Activated naive CD4-positive, alpha-beta T cell treated with anti-CD3 and anti-CD28 coated beads for 36 hours (primary cell): Measurements from ENCODE around the gene NUDT1. TPM values are rescaled to one million over a fixed set of nuclear protein-coding genes. Genes with fewer than 3 reads are reported as not detected.

Experiments used
- CTCF ChIA-PET: fragments of 350-600 bp; sonication (Branson Sonifier 250); formaldehyde crosslinking; loops from one replicate; lab custom pipeline; 2021; ENCODE audit warnings: antibody characterized with exemption; lab: Charles Lee
- DNase-seq: peaks from one replicate; pipeline ENCODE4 v3.0.0-alpha.2; 2020
- H3K27ac Mint-ChIP-seq: one replicate; pipeline ENCODE4 v1.8.0; 2021; ENCODE audit warnings: mild to moderate bottlenecking, mixed read lengths
- H3K27me3 Mint-ChIP-seq: one replicate; pipeline ENCODE4 v1.8.0; 2021; ENCODE audit warnings: low read depth, mixed read lengths
- H3K36me3 Mint-ChIP-seq: one replicate; pipeline ENCODE4 v1.8.0; 2021; ENCODE audit warnings: low read depth, mixed read lengths
- H3K4me1 Mint-ChIP-seq: one replicate; pipeline ENCODE4 v1.8.0; 2021; ENCODE audit warnings: low read depth, mixed read lengths
- H3K4me3 Mint-ChIP-seq: one replicate; pipeline ENCODE4 v1.8.0; 2021; ENCODE audit warnings: mild to moderate bottlenecking, moderate library complexity, mixed read lengths
- H3K9me3 Mint-ChIP-seq: one replicate; pipeline ENCODE4 v1.8.0; 2021; ENCODE audit warnings: mixed read lengths
- intact Hi-C: fragments of 100-400 bp; cut with micrococcal nuclease; formaldehyde crosslinking; loops from one replicate; pipeline ENCODE4 v1.15.1; 2023
- total RNA-seq, 2 experiments: library from RNA; stranded (reverse); gene quantifications; one replicate each; pipeline ENCODE4 v1.2.3, GENCODE V29; 2021

Gene NUDT1
- total RNA-seq, 2 experiments from 2014 or later: 115 to 118 TPM

GRCh38 chr7:2219606-2220005, 22.4 kb upstream of the NUDT1 start:
- CTCF ChIA-PET: no interaction called here
- Mint-ChIP-seq H3K9me3 (no peaks in the 10 kb centered on the region), H3K4me1 (no peaks in the 10 kb centered on the region), H3K36me3 (peaks cover 25% of the 10 kb centered on the region), H3K27ac (no peak overlapping the region), H3K27me3 (no peaks in the 10 kb centered on the region), H3K4me3 (no peak overlapping the region)
- intact Hi-C loops: no loop called here
- no peak for DNase-seq

DNA sequence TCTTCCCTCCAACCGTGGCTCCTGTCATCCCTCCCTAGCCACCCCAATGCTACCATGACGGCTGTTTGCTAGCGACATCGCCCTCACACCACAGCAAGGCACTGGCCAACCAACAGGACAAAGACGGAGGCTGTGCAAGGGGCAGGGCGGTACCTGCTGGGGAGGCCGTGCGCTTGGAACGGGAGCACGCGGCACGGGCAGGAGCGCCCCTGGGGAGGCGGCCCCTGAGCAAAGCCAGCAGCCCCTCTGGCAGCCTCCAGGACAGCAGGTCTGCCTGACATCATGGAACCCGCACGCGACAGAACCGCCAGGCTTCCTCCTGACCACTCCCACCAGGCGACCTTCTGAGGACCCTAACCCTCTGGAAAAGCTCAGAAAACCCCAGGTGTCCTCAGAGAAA, 22.0 kb upstream of the NUDT1 start:
- peaks cover 25% of the 10 kb centered on the region for H3K36me3 Mint-ChIP-seq
- no peaks in the 10 kb centered on the region for H3K4me1 Mint-ChIP-seq
- intact Hi-C loops: no loop called here
- no peaks in the 10 kb centered on the region for H3K9me3 Mint-ChIP-seq
- CTCF ChIA-PET: no interaction called here
- no peak overlapping the region for H3K4me3 Mint-ChIP-seq
- no peak overlapping the region for H3K27ac Mint-ChIP-seq
- no peaks in the 10 kb centered on the region for H3K27me3 Mint-ChIP-seq
- DNase-seq: no peak

GRCh38 chr7:2220506-2220905, 21.5 kb upstream of the NUDT1 start:
- Mint-ChIP-seq H3K4me3 (no peak overlapping the region), H3K9me3 (no peaks in the 10 kb centered on the region), H3K27me3 (no peaks in the 10 kb centered on the region), H3K4me1 (no peaks in the 10 kb centered on the region), H3K36me3 (peaks cover 23% of the 10 kb centered on the region), H3K27ac (no peak overlapping the region)
- CTCF ChIA-PET: no interaction called here
- no peak for DNase-seq
- intact Hi-C loops: no loop called here

DNA sequence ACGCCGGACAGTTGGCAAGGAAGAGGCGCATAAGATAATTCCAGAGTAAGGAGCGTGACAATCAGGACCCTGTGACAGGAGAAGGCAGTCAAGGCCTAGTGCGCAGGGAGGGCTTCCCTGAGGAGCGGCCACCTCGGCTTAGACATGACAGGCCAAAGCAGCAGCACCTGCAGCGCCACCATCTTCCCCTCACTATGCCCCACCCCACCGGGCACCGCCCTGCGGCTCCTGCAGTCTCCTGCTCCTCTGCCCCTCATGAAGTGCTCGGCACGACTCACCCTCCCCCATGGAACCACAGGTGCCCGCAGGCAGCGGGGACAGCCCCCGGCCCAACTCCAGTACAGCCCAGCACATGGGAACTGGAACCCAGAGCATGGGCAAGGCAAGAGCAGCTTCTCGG, 21.1 kb upstream of the NUDT1 start:
- no peak overlapping the region for H3K27ac Mint-ChIP-seq
- CTCF ChIA-PET: no interaction called here
- no peaks in the 10 kb centered on the region for H3K27me3 Mint-ChIP-seq
- intact Hi-C loops: no loop called here
- no peak for DNase-seq
- peaks cover 20% of the 10 kb centered on the region for H3K36me3 Mint-ChIP-seq
- H3K9me3 Mint-ChIP-seq: no peaks in the 10 kb centered on the region
- H3K4me1 Mint-ChIP-seq: no peaks in the 10 kb centered on the region
- H3K4me3 Mint-ChIP-seq: no peak overlapping the region

GRCh38 chr7:2222516-2222915, 19.5 kb upstream of the NUDT1 start:
- DNase-seq: no peak
- intact Hi-C loops: no loop called here
- Mint-ChIP-seq H3K27ac (no peak overlapping the region), H3K27me3 (no peaks in the 10 kb centered on the region), H3K36me3 (peaks cover 14% of the 10 kb centered on the region), H3K4me1 (no peaks in the 10 kb centered on the region), H3K9me3 (no peaks in the 10 kb centered on the region), H3K4me3 (no peak overlapping the region)
- CTCF ChIA-PET: interaction anchor here (0.7 kb wide), 1 partner anchor 489 kb away, joined by 3 read pairs; no protein-coding TSS in a partner anchor

- peaks cover 8% of the 10 kb centered on the region for H3K36me3 Mint-ChIP-seq
- intact Hi-C loops: no loop called here
- no peaks in the 10 kb centered on the region for H3K9me3 Mint-ChIP-seq
- CTCF ChIA-PET: no interaction called here
- H3K27me3 Mint-ChIP-seq: no peaks in the 10 kb centered on the region
- no peak overlapping the region for H3K4me3 Mint-ChIP-seq
- DNase-seq: no peak
- no peaks in the 10 kb centered on the region for H3K4me1 Mint-ChIP-seq
- H3K27ac Mint-ChIP-seq: no peak overlapping the region
Observed at GRCh38 chr7:2223321-2223720, 18.7 kb upstream of the NUDT1 start.

GRCh38 chr7:2224491-2224928, 17.5 kb upstream of the NUDT1 start:
- H3K27ac Mint-ChIP-seq: no peak overlapping the region
- intact Hi-C loops: no loop called here
- H3K4me1 Mint-ChIP-seq: peaks cover under 1% of the 10 kb centered on the region
- no peak for DNase-seq
- CTCF ChIA-PET: no interaction called here
- no peak overlapping the region for H3K4me3 Mint-ChIP-seq
- H3K36me3 Mint-ChIP-seq: peaks cover 8% of the 10 kb centered on the region
- no peaks in the 10 kb centered on the region for H3K9me3 Mint-ChIP-seq
- H3K27me3 Mint-ChIP-seq: no peaks in the 10 kb centered on the region

- intact Hi-C loops: no loop called here
- Mint-ChIP-seq H3K4me3 (no peak overlapping the region), H3K36me3 (peaks cover 10% of the 10 kb centered on the region), H3K4me1 (peaks cover 5% of the 10 kb centered on the region), H3K9me3 (no peaks in the 10 kb centered on the region), H3K27ac (no peak overlapping the region), H3K27me3 (no peaks in the 10 kb centered on the region)
- CTCF ChIA-PET: interaction anchor here (0.7 kb wide), 1 partner anchor 14 kb away, joined by 3 read pairs; no protein-coding TSS in a partner anchor
- DNase-seq: no peak
Observed at GRCh38 chr7:2224934-2225333, 17.1 kb upstream of the NUDT1 start.

- CTCF ChIA-PET: interaction anchor here (0.7 kb wide), 1 partner anchor 14 kb away, joined by 3 read pairs; no protein-coding TSS in a partner anchor
- Mint-ChIP-seq H3K27ac (no peak overlapping the region), H3K4me1 (peaks cover 9% of the 10 kb centered on the region), H3K27me3 (no peaks in the 10 kb centered on the region), H3K9me3 (no peaks in the 10 kb centered on the region), H3K4me3 (no peak overlapping the region), H3K36me3 (peaks cover 14% of the 10 kb centered on the region)
- DNase-seq: no peak
- intact Hi-C loops: no loop called here
Observed at GRCh38 chr7:2225336-2225735, 16.7 kb upstream of the NUDT1 start.

- intact Hi-C loops: no loop called here
Observed at GRCh38 chr7:2225830-2226229, 16.2 kb upstream of the NUDT1 start.

DNA sequence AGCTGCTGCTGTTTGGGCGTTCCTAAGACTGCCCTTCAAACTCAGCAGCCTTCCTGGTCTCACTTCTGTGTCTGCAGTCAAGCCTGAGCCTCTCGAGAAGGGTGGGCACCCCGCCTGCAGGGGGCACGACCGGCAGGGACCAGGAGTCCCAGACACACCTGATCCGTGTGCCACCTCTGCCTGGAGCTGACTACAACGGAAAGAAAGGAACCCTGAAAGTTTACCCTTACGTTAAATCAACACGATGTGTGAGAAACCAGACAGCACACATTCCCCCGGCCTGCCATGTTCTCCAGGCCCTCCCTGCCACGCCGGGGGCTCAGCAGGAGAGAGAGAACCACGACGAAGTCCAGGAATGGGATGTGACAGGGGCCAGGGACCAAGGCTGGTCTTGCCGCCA, 14.3 kb upstream of the NUDT1 start:
- Mint-ChIP-seq H3K36me3 (peaks cover 14% of the 10 kb centered on the region), H3K4me1 (peaks cover 24% of the 10 kb centered on the region), H3K4me3 (no peak overlapping the region), H3K9me3 (no peaks in the 10 kb centered on the region), H3K27me3 (no peaks in the 10 kb centered on the region), H3K27ac (no peak overlapping the region)
- intact Hi-C loops: no loop called here
- no peak for DNase-seq
- CTCF ChIA-PET: no interaction called here

More at GRCh38 chr7:2225830-2226229, 16.2 kb upstream of the NUDT1 start:
- H3K36me3 Mint-ChIP-seq: peaks cover 14% of the 10 kb centered on the region
- no peaks in the 10 kb centered on the region for H3K27me3 Mint-ChIP-seq
- no peaks in the 10 kb centered on the region for H3K9me3 Mint-ChIP-seq
- no peak overlapping the region for H3K27ac Mint-ChIP-seq
- CTCF ChIA-PET: no interaction called here
- no peak overlapping the region for H3K4me3 Mint-ChIP-seq
- H3K4me1 Mint-ChIP-seq: peaks cover 14% of the 10 kb centered on the region
- no peak for DNase-seq

- CTCF ChIA-PET: no interaction called here
- Mint-ChIP-seq H3K4me3 (no peak overlapping the region), H3K27ac (no peak overlapping the region), H3K36me3 (peaks cover 15% of the 10 kb centered on the region), H3K9me3 (no peaks in the 10 kb centered on the region), H3K27me3 (no peaks in the 10 kb centered on the region), H3K4me1 (peaks cover 30% of the 10 kb centered on the region)
- intact Hi-C loops: no loop called here
- DNase-seq: no peak
Observed at GRCh38 chr7:2228921-2229320, 13.1 kb upstream of the NUDT1 start.

DNA sequence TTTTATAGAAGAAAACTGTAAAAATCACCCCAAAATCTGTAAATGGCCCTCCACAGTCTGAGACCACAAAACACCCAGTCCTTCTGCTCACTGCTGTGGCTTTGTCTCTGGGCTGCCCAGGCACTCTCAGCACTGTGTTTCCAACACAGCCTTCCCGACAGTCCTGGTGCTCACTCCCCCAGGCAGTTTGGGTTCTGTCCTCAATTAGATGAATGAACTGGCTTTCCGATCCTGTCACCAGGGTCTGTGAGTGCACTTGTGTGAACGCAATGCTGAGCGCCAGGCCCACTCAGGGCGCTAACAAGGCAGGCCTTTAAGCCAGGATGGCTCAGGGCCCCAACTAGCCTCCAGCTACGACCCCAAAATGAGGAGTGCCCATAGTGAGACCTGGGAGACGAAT, 12.6 kb upstream of the NUDT1 start:
- H3K4me3 Mint-ChIP-seq: no peak overlapping the region
- DNase-seq: no peak
- no peaks in the 10 kb centered on the region for H3K9me3 Mint-ChIP-seq
- H3K36me3 Mint-ChIP-seq: peaks cover 14% of the 10 kb centered on the region
- CTCF ChIA-PET: no interaction called here
- intact Hi-C loops: no loop called here
- no peaks in the 10 kb centered on the region for H3K27me3 Mint-ChIP-seq
- no peak overlapping the region for H3K27ac Mint-ChIP-seq
- peaks cover 30% of the 10 kb centered on the region for H3K4me1 Mint-ChIP-seq
